Glutamatergic neuron (in vitro differentiated cells): ENCODE data around the gene ZMPSTE24. TPM values are rescaled to one million over a fixed set of nuclear protein-coding genes. Genes with fewer than 3 reads are reported as not detected.
A peak's percentile ranks its signal among the peaks of the same experiment; 100 is the strongest.
"Not testable (repeated sequence)": the region's sequence is repeated elsewhere in the genome, so short reads cannot be mapped to it uniquely, and the experiment has no call there.

Experiments used
- DNase-seq: peaks from one replicate; pipeline ENCODE4 v3.0.0; 2022
- H3K27ac Mint-ChIP-seq: one replicate; pipeline ENCODE4 v1.8.0; 2020; ENCODE audit warnings: mild to moderate bottlenecking, mixed read lengths, inconsistent platforms; ENCODE audit not compliant: unreplicated experiment
- H3K27me3 Mint-ChIP-seq: one replicate; pipeline ENCODE4 v1.8.0; 2020; ENCODE audit warnings: mild to moderate bottlenecking, moderate library complexity, mixed read lengths, inconsistent platforms; ENCODE audit not compliant: unreplicated experiment
- H3K36me3 Mint-ChIP-seq: one replicate; pipeline ENCODE4 v1.8.0; 2020; ENCODE audit warnings: mild to moderate bottlenecking, mixed read lengths, inconsistent platforms; ENCODE audit not compliant: unreplicated experiment
- H3K4me1 Mint-ChIP-seq: one replicate; pipeline ENCODE4 v1.8.0; 2020; ENCODE audit warnings: mild to moderate bottlenecking, low read depth, mixed read lengths, inconsistent platforms; ENCODE audit not compliant: unreplicated experiment
- H3K4me3 Mint-ChIP-seq: one replicate; pipeline ENCODE4 v1.8.0; 2020; ENCODE audit warnings: mild to moderate bottlenecking, mixed read lengths, inconsistent platforms; ENCODE audit not compliant: unreplicated experiment
- H3K9me3 Mint-ChIP-seq: one replicate; pipeline ENCODE4 v1.8.0; 2020; ENCODE audit warnings: mild to moderate bottlenecking, moderate library complexity, mixed read lengths, inconsistent platforms; ENCODE audit not compliant: unreplicated experiment
- total RNA-seq: library from RNA; stranded (reverse); fragmentation: NEBNext Ultra II Directional; extraction: Animal tissue kit (Norgen Biotek cat#: 25700); gene quantifications from one replicate; pipeline ENCODE4 v1.2.1, GENCODE V29; 2021; ENCODE audit not compliant: unreplicated experiment
- TF ChIP-seq, protein P1 (sequence below): fragments of 200-600 bp; sonication (generic); IDR thresholded peaks from one replicate; pipeline ENCODE4 v1.5.0; 2021; ENCODE audit not compliant: partially characterized antibody, unreplicated experiment

ZMPSTE24 gene
- total RNA-seq, 1 donor from 2014 or later, result 32.8 TPM

DNA sequence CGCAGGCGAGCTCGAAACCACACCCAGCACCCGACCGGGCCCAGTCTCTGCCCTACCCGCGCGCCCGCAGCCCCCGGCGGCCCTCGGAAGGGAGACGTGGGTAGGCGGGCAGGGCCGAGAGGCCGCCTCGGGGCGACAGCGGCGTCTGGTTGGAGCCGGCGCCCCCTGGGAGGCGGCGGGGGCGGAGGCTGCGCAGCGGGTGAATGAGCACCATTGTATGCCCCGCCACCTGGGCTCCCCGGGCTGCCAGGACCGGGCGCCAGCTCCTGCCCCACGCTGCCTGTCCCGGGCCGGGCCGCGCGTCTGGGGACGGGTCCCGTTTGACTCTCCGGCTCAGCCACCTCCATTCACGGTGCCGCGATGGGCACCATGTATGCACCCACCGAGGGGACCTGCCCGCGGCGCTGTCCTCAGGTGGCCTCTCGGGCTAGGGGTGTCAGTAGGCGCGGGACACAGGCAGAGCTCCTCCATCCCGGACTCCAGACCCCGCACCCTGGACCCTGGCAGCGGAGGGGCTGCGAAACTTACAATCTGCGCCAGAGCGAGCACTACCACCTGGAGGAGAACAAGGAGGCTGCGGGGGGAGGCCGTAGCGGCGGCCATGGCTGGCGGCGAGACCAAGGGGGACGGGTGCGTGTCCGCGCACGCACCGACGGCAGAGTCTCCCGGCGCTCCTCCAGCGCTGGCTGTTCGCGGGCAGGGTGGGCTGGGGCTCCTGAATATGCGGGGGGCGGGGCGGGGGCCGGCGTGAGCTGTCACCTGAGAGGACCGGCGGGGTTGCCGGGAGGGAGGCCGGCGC lies 58.8 kb downstream of the ZMPSTE24 start, which contains the start of gene COL9A2:
Gene COL9A2, minus strand, starts transcription at position 692 of the 799 bp plus-strand sequence. Its CDS starts 89 bp downstream, at position 603.
- no peak within 1 kb of the TSS for H3K27ac Mint-ChIP-seq
- H3K4me1 Mint-ChIP-seq, result peaks cover 5% of the 10 kb centered on the region
- TF ChIP-seq, protein P1, sequence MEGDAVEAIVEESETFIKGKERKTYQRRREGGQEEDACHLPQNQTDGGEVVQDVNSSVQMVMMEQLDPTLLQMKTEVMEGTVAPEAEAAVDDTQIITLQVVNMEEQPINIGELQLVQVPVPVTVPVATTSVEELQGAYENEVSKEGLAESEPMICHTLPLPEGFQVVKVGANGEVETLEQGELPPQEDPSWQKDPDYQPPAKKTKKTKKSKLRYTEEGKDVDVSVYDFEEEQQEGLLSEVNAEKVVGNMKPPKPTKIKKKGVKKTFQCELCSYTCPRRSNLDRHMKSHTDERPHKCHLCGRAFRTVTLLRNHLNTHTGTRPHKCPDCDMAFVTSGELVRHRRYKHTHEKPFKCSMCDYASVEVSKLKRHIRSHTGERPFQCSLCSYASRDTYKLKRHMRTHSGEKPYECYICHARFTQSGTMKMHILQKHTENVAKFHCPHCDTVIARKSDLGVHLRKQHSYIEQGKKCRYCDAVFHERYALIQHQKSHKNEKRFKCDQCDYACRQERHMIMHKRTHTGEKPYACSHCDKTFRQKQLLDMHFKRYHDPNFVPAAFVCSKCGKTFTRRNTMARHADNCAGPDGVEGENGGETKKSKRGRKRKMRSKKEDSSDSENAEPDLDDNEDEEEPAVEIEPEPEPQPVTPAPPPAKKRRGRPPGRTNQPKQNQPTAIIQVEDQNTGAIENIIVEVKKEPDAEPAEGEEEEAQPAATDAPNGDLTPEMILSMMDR, result no peak
- H3K27me3 Mint-ChIP-seq, result peaks cover 18% of the 10 kb centered on the region
- DNase-seq, result peak; percentile 42
- peaks cover 5% of the 10 kb centered on the region for H3K36me3 Mint-ChIP-seq
- peaks cover 4% of the 10 kb centered on the region for H3K9me3 Mint-ChIP-seq
- H3K4me3 Mint-ChIP-seq, result peak within 1 kb of the TSS; percentile 78

GRCh38 chr1:40317394-40318074 lies 59.5 kb downstream of the ZMPSTE24 start:
- Mint-ChIP-seq H3K36me3 (peaks cover 5% of the 10 kb centered on the region), H3K4me1 (peaks cover 5% of the 10 kb centered on the region), H3K9me3 (peaks cover 4% of the 10 kb centered on the region), H3K27me3 (peaks cover 18% of the 10 kb centered on the region), H3K27ac (no peak overlapping the region), H3K4me3 (peak overlapping the region; percentile 61)
- TF ChIP-seq, protein P1, result no peak
- no peak for DNase-seq

DNA sequence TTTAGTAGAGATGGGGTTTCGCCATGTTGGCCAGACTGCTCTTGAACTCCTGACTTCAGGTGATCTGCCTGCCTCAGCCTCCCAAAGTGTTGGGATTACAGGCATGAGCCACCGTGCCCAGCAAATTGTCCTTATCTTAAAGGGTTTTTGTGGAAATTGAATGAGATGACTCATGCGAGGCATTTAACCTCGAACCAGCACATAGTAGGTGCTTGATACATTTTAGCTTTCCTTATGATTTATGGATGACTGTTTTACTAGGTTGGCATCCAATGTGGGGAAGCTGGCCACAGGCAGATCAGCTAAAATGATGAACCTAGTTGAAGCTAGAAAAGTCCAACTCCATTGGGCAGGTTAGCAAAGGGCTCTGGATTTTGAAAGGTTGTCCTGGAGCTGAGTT lies 60.4 kb downstream of the ZMPSTE24 start:
- Mint-ChIP-seq H3K4me3 (no peak overlapping the region), H3K9me3 (peaks cover 4% of the 10 kb centered on the region), H3K36me3 (peaks cover 5% of the 10 kb centered on the region), H3K4me1 (peaks cover 3% of the 10 kb centered on the region), H3K27ac (no peak overlapping the region), H3K27me3 (peaks cover 15% of the 10 kb centered on the region)
- TF ChIP-seq, protein P1, result no peak
- DNase-seq, result no peak

- TF ChIP-seq, protein P1, result no peak
- H3K4me1 Mint-ChIP-seq, result peaks cover 3% of the 10 kb centered on the region
- H3K9me3 Mint-ChIP-seq, result peaks cover 4% of the 10 kb centered on the region
- DNase-seq, result no peak
- H3K4me3 Mint-ChIP-seq, result no peak overlapping the region
- H3K27me3 Mint-ChIP-seq, result peaks cover 14% of the 10 kb centered on the region
- no peak overlapping the region for H3K27ac Mint-ChIP-seq
- peaks cover 5% of the 10 kb centered on the region for H3K36me3 Mint-ChIP-seq
Observed at GRCh38 chr1:40318970-40319621, 61.1 kb downstream of the ZMPSTE24 start.

DNA sequence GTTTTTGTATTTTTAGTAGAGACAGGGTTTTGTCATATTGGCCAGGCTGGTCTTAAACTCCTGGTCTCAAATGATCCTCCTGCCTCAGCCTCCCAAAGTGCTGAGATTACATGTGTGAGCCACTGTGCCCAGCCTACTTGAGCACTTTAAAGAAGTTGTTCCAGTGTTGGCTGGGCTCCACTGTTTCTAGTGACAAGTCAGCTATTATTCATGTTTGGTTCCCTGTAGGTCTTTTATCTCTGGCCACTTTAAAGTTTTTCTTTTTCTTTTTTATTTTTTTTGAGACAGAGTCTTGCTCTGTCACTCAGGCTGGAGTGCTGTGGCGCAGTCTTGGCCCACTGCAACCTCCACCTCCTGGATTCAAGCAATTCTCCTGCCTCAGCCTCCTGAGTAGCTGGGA lies 73.4 kb downstream of the ZMPSTE24 start:
- H3K36me3 Mint-ChIP-seq, H3K27me3 Mint-ChIP-seq, H3K4me3 Mint-ChIP-seq, DNase-seq, H3K4me1 Mint-ChIP-seq, H3K9me3 Mint-ChIP-seq, H3K27ac Mint-ChIP-seq: not testable (repeated sequence)
